ENCODE results near the gene NR6A1.
"Not testable (repeated sequence)": the region's sequence is repeated elsewhere in the genome, so short reads cannot be mapped to it uniquely, and the experiment has no call there.

NR6A1 gene

DNA sequence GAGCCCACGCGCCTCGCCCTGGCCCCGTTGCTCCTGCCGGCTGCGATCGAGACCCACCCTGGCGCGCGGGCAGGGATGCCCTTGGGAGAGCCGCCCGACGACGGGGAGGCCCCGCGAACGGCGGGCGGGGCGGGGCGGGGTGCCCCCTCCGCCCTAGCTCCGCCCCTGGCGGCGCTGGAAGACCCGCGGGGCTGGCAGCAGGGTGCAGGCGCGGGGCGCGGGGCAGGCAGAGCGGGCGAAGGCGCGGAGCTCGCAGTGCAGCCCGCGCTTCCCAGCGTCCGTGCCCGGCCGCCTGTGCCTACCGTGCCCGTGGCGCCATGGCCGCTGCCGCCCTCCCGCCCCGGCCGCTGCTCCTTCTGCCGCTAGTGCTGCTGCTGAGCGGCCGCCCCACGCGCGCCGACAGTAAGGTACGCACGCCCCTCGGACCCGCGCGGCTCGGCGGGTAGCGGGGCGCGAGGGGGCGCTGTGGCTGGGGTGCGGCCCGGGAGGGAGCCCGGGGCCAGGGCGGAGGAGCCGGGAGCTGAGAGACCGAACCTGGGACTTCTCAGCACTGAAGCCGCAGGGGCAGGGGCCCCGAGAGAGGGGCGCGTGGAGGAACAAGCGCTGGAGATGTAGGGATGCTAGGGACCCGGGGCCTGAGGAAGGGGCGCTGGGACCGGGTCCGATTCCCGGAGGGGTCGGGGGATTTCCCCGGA is 6.0 kb upstream of the NR6A1 start, which contains the start of gene OLFML2A:
Gene OLFML2A, plus strand, starts transcription at position 180 of the 695 bp plus-strand sequence. Its CDS starts 138 bp downstream, at position 318.
- no peak for DNase-seq (ENCODE audit: low read depth)

DNA sequence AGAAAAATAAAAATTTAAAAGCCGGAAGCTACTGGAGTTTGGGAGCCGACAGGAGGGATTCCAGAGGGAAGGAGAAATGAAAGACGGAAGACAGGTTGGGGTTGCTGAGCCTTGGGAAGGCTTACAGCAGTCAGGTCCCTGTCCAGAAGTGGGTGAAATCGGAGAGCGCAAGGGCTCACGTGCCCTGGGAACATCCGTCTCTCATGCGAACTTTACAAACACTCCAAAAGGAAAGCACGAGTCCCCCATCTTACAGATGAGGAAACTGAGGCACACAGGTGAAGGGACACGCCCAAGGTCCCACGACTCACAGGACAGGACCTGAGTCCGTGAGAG is 5.5 kb upstream of the NR6A1 start:
- no peak for DNase-seq (ENCODE audit: low read depth)

- DNase-seq (ENCODE audit: low read depth): peak; percentile 73
Observed at GRCh38 chr9:124774129-124774978, 3.2 kb upstream of the NR6A1 start.

DNA sequence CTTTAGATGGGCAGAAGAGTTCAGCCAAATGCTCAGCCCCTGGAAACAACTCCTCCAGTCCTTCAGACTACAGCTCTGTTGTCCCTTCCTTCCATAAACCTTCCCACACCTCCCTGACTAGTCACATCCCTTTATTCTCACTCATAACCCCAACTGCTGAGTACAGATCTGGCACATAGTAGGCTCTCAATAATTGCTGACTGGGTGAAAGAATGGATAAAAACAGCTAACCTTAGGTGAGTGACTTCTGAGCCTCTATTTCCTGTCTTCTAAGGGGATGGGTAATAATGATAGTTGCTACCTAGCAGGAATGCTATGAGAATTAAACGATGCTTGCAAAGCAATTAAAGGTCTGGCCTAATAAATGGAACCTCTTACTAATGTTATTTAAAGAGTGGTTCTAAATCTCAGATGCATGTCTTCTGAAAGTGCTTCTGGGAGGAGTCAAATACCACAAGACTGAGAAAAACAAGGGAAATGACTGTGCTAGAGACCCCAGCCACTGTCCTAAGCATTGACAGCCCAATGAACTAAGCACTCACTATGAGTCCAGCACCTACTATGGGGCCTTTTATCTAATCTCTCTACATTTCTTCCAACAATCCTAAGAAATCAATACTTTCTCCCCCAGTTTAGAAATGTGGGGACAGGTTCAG is 2.5 kb upstream of the NR6A1 start:
- DNase-seq (ENCODE audit: low read depth): no peak

DNA sequence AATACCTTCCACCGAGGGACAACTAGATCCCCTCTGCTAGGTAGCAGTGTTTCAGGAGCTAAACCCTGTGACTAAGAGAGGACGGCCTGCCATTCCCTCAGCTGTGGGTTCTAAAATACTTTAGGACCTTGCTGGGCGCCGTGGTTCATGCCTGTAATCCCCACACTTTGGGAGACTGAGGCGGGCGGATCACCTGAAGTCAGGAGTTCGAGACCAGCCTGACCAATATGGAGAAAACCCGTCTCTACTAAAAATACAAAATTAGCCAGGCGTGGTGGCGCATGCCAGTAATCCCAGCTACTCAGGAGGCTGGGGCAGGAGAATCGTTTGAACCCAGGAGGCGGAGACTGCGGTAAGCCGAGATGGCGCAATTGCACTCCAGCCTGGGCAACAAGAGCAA is 1.8 kb upstream of the NR6A1 start:
- not testable (repeated sequence) for DNase-seq (ENCODE audit: low read depth)

DNA sequence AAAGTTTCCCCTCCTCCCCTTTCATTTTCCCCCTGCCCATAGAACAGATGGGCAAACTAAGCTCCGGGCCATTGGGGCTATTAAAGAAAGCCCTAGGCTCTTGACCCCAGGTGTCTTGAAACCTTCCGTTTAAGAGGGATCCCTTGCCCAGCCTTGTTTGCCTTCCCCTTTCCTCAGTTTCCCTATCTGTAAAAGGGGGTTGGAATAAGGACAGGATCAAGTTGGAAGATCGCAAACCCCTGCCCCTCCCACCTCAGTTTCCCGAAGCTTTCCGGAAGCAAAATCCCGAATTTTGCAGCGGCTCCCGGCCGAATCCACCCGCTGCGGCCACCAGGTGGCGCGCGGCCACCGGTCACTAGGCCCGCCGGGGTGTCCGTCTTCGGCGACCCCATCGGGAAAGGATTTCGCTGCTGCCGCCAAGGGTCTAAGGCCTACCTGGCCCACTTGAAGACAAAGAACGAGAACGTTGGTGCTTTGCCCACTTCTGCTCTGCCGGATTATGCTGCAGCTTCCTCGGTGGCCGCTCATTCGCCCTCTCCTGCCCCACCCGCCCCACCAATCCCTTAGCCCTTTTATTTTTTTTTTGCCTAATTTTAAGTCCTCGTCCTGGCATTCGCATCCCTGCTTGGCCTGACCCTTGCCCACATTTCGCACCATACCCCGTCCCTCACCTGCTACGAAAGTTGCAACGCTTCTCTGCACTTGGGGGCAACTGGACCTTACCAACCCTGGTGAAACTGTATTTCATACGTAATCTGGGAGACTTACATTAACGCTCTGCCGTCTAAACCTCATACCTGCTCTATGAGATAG is 962 bp upstream of the NR6A1 start:
- no peak for DNase-seq (ENCODE audit: low read depth)

- no peak for DNase-seq (ENCODE audit: low read depth)
Observed at GRCh38 chr9:124770359-124771020, 621 bp downstream of the NR6A1 start.

DNA sequence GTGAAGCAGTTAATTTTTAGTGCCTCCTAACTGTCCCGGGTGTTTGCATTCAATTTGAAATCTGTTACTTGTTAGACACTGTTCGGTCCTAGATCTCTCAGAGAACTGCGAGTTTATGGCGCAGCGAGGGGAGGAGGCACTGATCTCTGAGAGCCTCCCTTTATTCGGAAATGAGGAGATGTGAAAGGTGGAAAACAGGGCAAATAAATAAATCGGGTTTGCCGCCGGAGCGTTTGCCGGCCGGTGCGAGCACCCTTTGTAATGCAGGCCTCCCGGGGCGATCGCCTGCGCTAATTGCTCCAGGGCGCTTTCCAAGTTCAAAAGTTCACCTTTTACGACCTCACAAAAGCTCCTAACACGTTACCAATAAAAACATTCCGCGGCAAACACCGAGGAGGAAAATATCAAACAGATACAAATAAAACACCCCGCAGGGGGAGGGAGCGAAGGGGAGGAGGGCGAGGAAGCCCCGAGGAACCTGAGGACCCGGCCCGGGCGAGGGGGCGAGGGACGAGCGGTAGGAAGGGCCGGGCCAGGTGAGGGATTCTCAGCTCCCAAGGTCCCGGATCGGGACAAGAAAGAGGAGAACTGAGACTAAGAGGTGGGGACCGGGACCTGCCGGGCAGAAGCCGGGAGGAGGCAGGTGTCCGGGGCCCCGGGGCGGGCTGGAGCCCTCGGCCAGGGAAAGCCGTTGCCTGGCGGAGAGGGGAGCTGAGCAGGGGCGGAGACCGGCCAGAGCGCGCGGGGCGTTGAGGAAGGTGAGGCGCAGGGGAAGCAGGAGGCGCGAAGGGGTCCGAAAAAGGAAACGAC is 1.4 kb downstream of the NR6A1 start:
- no peak for DNase-seq (ENCODE audit: low read depth)

DNA sequence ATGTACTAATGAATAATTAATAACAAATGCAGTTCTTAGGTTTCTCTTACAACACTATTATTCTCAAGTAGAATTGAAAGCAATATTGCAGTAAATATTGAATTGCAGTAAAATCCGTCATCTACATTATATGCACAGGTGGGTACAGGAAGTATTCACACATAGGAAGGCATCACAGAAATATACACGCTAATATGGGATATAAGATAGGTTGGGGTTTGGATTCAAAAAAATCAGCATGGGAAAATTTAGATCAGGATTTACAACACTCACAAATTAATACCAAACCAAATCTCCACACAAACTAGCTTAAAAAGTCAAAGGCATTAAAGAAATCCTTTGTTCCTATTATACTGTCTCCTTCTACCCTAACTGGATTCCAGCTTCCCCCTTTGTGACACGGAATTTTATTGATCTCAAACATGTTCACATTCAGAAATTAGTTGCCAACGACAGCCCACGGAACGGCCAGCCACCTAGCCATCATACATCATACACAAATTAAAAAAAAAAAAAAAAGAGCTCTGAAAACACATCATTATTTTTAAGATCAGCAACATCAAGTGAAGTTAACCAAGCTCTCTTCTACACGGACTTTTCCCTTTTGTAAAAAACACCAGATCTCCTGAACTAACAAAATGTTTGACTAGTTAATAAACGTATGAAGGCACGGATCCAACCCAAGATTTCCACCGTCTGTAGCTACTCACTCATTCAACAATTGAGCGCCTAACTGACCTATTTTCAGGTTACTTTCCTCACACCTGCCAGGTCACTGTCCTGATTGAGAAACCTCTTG is 2.2 kb downstream of the NR6A1 start:
- DNase-seq (ENCODE audit: low read depth): no peak

DNA sequence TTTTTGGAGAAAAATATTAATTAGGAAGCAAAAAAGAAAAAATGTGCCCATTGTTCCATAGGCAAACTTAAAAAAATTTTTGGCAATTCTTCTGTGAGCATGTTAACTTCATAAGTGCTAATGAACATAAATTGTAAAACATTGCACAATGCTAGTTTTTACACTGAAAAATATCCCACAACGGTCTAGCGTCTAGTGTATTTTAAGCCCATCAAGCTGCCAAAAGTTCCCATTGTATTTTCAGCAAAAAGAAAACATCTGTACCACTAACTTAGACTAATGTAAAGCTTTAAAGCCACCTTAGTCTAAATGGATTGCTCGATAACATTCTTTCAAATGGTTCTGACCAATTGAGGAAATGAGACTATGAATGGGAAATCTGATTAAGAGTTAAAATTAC is 2.8 kb downstream of the NR6A1 start:
- no peak for DNase-seq (ENCODE audit: low read depth)

DNA sequence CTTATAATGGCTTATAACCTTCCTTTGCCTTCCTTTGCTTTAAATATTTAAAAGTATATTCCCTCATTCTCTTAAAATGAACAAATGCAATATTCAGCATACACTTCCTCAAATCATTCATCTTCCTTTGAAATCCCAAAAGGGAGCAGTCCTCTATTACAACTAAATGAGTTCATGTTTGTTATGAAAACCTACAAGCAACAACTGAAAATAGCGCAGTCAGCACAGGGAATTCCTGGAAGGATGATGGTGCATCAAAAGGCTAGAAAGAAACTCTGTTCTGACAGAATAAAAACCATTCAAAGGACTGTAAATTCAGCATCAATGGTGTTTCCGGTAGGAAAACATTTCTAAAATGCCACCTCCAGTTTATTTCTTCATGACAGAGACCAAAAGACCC is 3.3 kb downstream of the NR6A1 start:
- DNase-seq (ENCODE audit: low read depth): no peak

DNA sequence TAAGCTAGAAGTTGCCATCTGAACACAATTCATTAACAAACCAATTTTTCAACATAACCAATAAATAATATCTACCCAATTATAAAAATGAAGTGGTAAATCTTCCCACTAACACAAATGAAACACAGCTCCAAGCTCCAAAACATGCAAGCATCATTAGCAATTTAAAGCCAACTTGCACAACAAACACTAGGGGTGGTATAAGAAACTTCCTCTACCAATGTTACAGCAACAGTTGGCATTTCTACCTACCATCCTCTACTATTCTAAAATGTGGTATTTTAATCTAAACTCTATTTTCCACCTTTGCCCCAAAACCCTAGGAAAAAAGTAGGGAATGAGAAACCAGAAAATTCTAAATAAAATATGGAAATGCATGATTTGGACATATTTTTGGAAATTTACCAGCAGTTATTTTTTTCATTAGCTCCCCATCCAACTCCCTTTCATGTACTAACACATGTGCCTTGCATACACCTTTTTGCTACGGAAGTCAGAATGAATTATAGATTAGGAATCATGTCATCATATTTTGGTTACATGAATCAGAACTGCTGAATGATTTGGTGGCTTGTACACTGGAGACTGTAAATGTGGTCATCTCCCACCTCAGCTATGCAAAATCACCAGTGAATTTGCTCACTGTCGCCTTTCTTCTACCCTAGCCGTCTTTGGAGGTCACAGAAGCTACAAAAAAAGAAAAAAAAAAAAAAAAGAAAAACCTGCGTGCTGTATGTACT is 4.1 kb downstream of the NR6A1 start:
- DNase-seq (ENCODE audit: low read depth): no peak

DNA sequence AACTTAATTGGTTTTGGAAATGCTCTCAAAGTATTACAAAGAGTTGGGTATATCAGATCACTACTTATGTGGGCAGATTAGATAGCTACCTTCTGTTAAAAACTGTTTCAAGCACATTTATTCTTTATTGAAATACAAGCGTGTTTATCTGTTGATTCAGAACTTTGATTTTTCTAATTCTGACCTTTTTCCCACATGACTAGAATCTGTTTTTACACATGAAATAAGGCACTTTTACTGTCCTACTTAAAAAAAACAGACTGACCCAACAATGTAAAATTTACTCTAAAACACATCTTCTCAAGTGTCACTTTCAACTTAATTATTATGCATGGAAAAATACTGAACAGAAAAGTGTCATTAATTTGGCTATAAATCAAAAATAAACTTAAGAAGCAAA is 4.8 kb downstream of the NR6A1 start:
- no peak for DNase-seq (ENCODE audit: low read depth)

DNA sequence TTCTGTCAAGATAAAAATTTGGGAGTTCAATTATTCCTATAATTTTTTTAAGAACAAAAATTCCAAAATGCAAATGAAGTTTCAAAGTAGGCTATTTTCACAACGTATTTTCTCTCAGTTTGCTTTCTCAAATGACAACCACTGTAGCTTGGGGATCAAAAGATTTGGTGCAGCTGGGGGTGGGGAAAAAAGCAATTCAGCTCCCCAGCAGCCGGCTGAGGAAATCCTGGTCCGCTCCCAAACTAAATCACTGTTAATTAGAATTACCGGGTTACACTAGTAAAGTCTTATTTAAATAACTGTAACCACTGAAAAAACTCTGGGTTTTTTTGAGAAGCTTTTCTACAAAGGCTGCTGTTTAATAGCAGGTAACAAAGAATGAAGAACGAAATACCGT is 5.7 kb downstream of the NR6A1 start:
- DNase-seq (ENCODE audit: low read depth): no peak

DNA sequence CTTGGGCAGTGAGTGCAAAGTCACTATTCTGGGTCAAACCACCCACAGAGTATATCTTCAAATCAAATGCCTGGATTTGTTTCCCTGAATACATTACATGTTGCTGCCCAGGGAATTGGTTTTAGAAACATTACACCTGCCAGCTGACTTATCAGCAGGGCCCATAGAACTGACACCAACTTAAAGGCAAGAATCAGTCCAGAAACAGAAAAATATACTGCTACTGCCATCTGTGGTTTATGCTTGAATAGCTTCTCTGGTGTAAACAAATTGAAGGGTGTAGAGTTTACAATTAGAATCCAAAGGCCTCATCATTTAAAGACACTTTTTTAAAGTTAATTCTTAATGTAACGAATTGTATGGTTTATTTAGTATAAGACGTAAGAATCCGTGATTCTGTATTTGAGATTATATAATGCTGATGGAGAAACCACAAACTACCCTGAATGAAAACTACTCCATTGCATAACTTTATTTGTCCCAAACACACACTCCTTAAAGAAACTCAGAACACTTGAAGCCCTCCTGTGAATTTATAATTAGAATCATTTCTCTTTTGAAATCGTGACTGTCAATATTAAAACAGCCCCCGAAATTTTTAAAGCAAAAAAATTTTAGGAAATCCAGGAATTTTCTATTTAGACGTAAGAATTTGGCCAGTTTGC is 6.2 kb downstream of the NR6A1 start:
- no peak for DNase-seq (ENCODE audit: low read depth)

GRCh38 chr9:124762633-124763032 is 8.5 kb downstream of the NR6A1 start:
- DNase-seq (ENCODE audit: low read depth): no peak

DNA sequence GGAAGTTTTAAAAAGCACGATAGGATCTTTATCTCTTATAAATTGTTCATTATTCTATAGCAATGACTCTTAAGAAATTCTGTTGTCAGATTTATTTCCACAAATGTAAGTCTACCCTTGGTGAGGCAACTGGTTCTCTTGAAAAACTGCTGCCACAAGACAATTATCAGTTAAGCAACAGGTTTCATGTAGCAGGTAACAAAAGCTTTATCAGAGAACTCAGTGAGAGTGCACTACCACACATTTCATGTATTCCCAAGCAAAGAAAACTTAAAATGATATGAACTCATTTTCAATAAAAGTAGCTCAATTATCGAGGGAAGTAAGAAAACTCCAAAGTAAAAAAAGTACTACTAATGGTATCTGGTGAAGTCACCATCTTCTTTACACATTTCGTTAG is 9.4 kb downstream of the NR6A1 start:
- DNase-seq (ENCODE audit: low read depth): no peak

GRCh38 chr9:124761196-124761595 is 9.9 kb downstream of the NR6A1 start:
- DNase-seq (ENCODE audit: low read depth): no peak

DNA sequence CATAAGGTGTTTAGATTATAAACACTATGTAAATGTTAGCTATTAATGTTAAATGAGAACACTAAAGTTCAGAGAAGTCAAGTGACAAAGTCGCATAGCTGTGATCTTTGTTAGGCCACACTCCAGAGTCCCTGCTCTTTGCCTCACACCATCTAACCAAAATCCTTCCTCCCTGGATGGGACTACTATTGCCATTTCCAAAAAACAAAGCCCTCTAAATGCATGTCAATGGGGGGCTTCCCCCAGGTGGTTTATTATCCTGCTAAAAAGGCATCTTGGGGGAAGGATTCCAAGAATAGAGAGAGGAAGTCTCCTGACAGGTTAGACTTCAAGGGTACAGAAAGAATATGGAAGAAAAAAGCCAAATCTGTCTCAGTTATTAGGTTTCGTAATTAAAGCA is 10.4 kb downstream of the NR6A1 start:
- DNase-seq (ENCODE audit: low read depth): no peak

Data from activated T-helper 9 cell treated with anti-CD3 and anti-CD28 coated beads, Interleukin-2, amount 50 U/mL, for 16 hours (primary cell).